WTC11 (cell line): ENCODE measurements around the gene CCDC191. TPM values are rescaled to one million over a fixed set of nuclear protein-coding genes. Genes with fewer than 3 reads are reported as not detected.

Experiments used
- ATAC-seq: fragments of 200-7000 bp; cut with Tn5 transposase; 2 replicates; pipeline ENCODE4 v1.10.0; 2021; ENCODE audit warnings: mild to moderate bottlenecking, moderate library complexity
- CTCF ChIA-PET: fragments of 300-600 bp; sonication (Branson Sonifier 250); formaldehyde crosslinking; loops from one replicate; lab custom pipeline; 2021; ENCODE audit warnings: antibody characterized with exemption; lab: Charles Lee
- POLR2A ChIA-PET: fragments of 350-600 bp; sonication (Branson Sonifier 250); formaldehyde crosslinking; loops from one replicate; lab custom pipeline; 2021; ENCODE audit warnings: antibody characterized with exemption; lab: Charles Lee
- DNase-seq: peaks from one replicate; pipeline ENCODE4 v3.0.0; 2021; ENCODE audit warnings: low spot score
- H3K27ac Mint-ChIP-seq: 2 replicates; pipeline ENCODE4 v1.8.0; 2021; ENCODE audit warnings: mixed read lengths
- H3K27me3 Mint-ChIP-seq: 2 replicates; pipeline ENCODE4 v1.8.0; 2021; ENCODE audit warnings: low read depth, mild to moderate bottlenecking, moderate library complexity, mixed read lengths
- H3K36me3 Mint-ChIP-seq: 2 replicates; pipeline ENCODE4 v1.8.0; 2021; ENCODE audit warnings: mixed read lengths
- H3K4me1 Mint-ChIP-seq: 2 replicates; pipeline ENCODE4 v1.8.0; 2022; ENCODE audit warnings: mixed read lengths
- H3K4me3 Mint-ChIP-seq: 2 replicates; pipeline ENCODE4 v1.8.0; 2021; ENCODE audit warnings: mild to moderate bottlenecking, moderate library complexity, mixed read lengths
- H3K9me3 Mint-ChIP-seq: 2 replicates; pipeline ENCODE4 v1.8.0; 2021; ENCODE audit warnings: mixed read lengths
- ARID4B ChIP-seq: sonication (generic); formaldehyde crosslinking; IDR thresholded peaks from 2 replicates; pipeline ENCODE4 v1.8.0; 2023; ENCODE audit warnings: missing genetic modification reagents, mild to moderate bottlenecking, borderline replicate concordance
- ATF2 ChIP-seq: sonication (generic); formaldehyde crosslinking; IDR thresholded peaks from 2 replicates; pipeline ENCODE4 v1.8.1; 2022; ENCODE audit warnings: low read depth, missing genetic modification reagents, borderline replicate concordance
- ATF6 ChIP-seq: sonication (generic); formaldehyde crosslinking; IDR thresholded peaks from 2 replicates; pipeline ENCODE4 v1.8.1; 2023; ENCODE audit warnings: mild to moderate bottlenecking, missing genetic modification reagents
- ELF4 ChIP-seq: sonication (generic); formaldehyde crosslinking; IDR thresholded peaks from 2 replicates; pipeline ENCODE4 v1.8.1; 2022; ENCODE audit warnings: low read depth, mild to moderate bottlenecking, moderate library complexity, missing genetic modification reagents
- EMX1 ChIP-seq: fragments of 250-450 bp; sonication (Bioruptor Pico); IDR thresholded peaks from 2 replicates; pipeline ENCODE4 v1.8.0; 2021; ENCODE audit warnings: mild to moderate bottlenecking
- ESRRA ChIP-seq: sonication (generic); formaldehyde crosslinking; IDR thresholded peaks from 2 replicates; pipeline ENCODE4 v1.8.1; 2022; ENCODE audit warnings: mild to moderate bottlenecking, missing genetic modification reagents, borderline replicate concordance
- FOXK1 ChIP-seq: sonication (generic); formaldehyde crosslinking; IDR thresholded peaks from 2 replicates; pipeline ENCODE4 v1.8.0; 2022; ENCODE audit warnings: mild to moderate bottlenecking, moderate library complexity, missing genetic modification reagents
- FOXP1 ChIP-seq: sonication (generic); formaldehyde crosslinking; IDR thresholded peaks from 2 replicates; pipeline ENCODE4 v1.8.0; 2022; ENCODE audit warnings: missing genetic modification reagents, mild to moderate bottlenecking, moderate library complexity, borderline replicate concordance
- FOXP4 ChIP-seq: sonication (generic); formaldehyde crosslinking; IDR thresholded peaks from 2 replicates; pipeline ENCODE4 v1.8.0; 2022; ENCODE audit warnings: mild to moderate bottlenecking, missing genetic modification reagents
- GTF2I ChIP-seq: fragments of 250-450 bp; sonication (Bioruptor Pico); conservative IDR thresholded peaks from 2 replicates; pipeline ENCODE4 v1.4.0; 2021; ENCODE audit warnings: mild to moderate bottlenecking
- JAZF1 ChIP-seq: fragments of 250-450 bp; sonication (Bioruptor Pico); IDR thresholded peaks from 2 replicates; pipeline ENCODE4 v1.9.0; 2021; ENCODE audit warnings: moderate library complexity, mild to moderate bottlenecking, inconsistent platforms
- NFYB ChIP-seq: sonication (generic); formaldehyde crosslinking; conservative IDR thresholded peaks from 2 replicates; pipeline ENCODE4 v1.8.0; 2022; ENCODE audit warnings: low read depth, missing genetic modification reagents
- NR1H2 ChIP-seq: sonication (generic); formaldehyde crosslinking; IDR thresholded peaks from 2 replicates; pipeline ENCODE4 v1.9.0; 2021; ENCODE audit warnings: mild to moderate bottlenecking, moderate library complexity, missing genetic modification reagents
- SMAD3 ChIP-seq: sonication (generic); formaldehyde crosslinking; IDR thresholded peaks from 2 replicates; pipeline ENCODE4 v1.8.0; 2022; ENCODE audit warnings: missing genetic modification reagents, mild to moderate bottlenecking, borderline replicate concordance
- SOX15 ChIP-seq: fragments of 250-450 bp; sonication (Bioruptor Pico); IDR thresholded peaks from 2 replicates; pipeline ENCODE4 v1.9.0; 2021; ENCODE audit warnings: mild to moderate bottlenecking
- SP1 ChIP-seq: sonication (generic); formaldehyde crosslinking; conservative IDR thresholded peaks from 2 replicates; pipeline ENCODE4 v1.8.1; 2022; ENCODE audit warnings: missing genetic modification reagents
- USF2 ChIP-seq: sonication (generic); formaldehyde crosslinking; IDR thresholded peaks from 2 replicates; pipeline ENCODE4 v1.8.1; 2023; ENCODE audit warnings: mild to moderate bottlenecking, missing genetic modification reagents, moderate library complexity
- ZMAT4 ChIP-seq: fragments of 250-450 bp; sonication (Bioruptor Pico); IDR thresholded peaks from 2 replicates; pipeline ENCODE4 v1.9.0; 2021; ENCODE audit warnings: mild to moderate bottlenecking
- ZNF263 ChIP-seq: sonication (generic); formaldehyde crosslinking; IDR thresholded peaks from 2 replicates; pipeline ENCODE4 v1.8.1; 2022; ENCODE audit warnings: low read depth, mild to moderate bottlenecking, moderate library complexity, missing genetic modification reagents
- ZNF317 ChIP-seq: sonication (generic); formaldehyde crosslinking; IDR thresholded peaks from 2 replicates; pipeline ENCODE4 v1.8.1; 2023; ENCODE audit warnings: low read depth, mild to moderate bottlenecking, moderate library complexity, missing genetic modification reagents, borderline replicate concordance
- ZNF396 ChIP-seq: fragments of 250-450 bp; sonication (Bioruptor Pico); IDR thresholded peaks from 2 replicates; pipeline ENCODE4 v1.8.0; 2021; ENCODE audit warnings: mild to moderate bottlenecking, moderate library complexity, borderline replicate concordance
- ZNF423 ChIP-seq: fragments of 250-450 bp; sonication (Bioruptor Pico); IDR thresholded peaks from 2 replicates; pipeline ENCODE4 v2.1.2; 2022; ENCODE audit warnings: mild to moderate bottlenecking, moderate library complexity
- ZNF671 ChIP-seq: fragments of 250-450 bp; sonication (Bioruptor Pico); IDR thresholded peaks from 2 replicates; pipeline ENCODE4 v1.8.0; 2021; ENCODE audit warnings: mild to moderate bottlenecking
- total RNA-seq: library from RNA; stranded (reverse); gene quantifications from 3 replicates; pipeline ENCODE4 v1.2.3, GENCODE V29; 2021

CCDC191 gene
- total RNA-seq, 1 experiment from 2014 or later: 1.6 TPM

GRCh38 chr3:113947372-113948014 is 108.8 kb downstream of the CCDC191 start, which contains the start of gene ZDHHC23:
Gene ZDHHC23 (plus strand): TSS chr3:113948013. CDS start chr3:113948803, 790 bp downstream.
- H3K36me3 Mint-ChIP-seq: peaks cover 8% of the 10 kb centered on the region
- peaks cover 7% of the 10 kb centered on the region for H3K27me3 Mint-ChIP-seq
- peak within 1 kb of the TSS; percentile 77 for H3K4me3 Mint-ChIP-seq
- TF ChIP-seq SOX15 (CRISPR knock-in tag) (no peak), NR1H2 (no peak), FOXP1 (CRISPR knock-in tag) (no peak), ZNF263 (CRISPR knock-in tag) (no peak), ZNF396 (CRISPR knock-in tag) (no peak), ZNF317 (CRISPR knock-in tag) (no peak), ARID4B (CRISPR knock-in tag) (no peak), GTF2I (CRISPR knock-in tag) (no peak), SMAD3 (CRISPR knock-in tag) (no peak), NFYB (CRISPR knock-in tag) (no peak), ESRRA (no peak), JAZF1 (no peak), ZMAT4 (CRISPR knock-in tag) (no peak), FOXP4 (CRISPR knock-in tag) (peak; percentile 27; the same call in 1 of the 2 replicates), ZNF671 (CRISPR knock-in tag) (no peak), ATF2 (CRISPR knock-in tag) (no peak), ZNF423 (0 out of 2 replicates have a peak, but pooled peaks have one; percentile 32), ELF4 (CRISPR knock-in tag) (no peak), USF2 (peak; percentile 47; the same call in 1 of the 2 replicates), ATF6 (CRISPR knock-in tag) (no peak), SP1 (peak; percentile 54), EMX1 (no peak), FOXK1 (no peak)
- peak within 1 kb of the TSS; percentile 64 for H3K27ac Mint-ChIP-seq
- H3K4me1 Mint-ChIP-seq: peaks cover 21% of the 10 kb centered on the region
- POLR2A ChIA-PET: no interaction called here
- ATAC-seq (peak; percentile 75), DNase-seq (peak; percentile 68)
- H3K9me3 Mint-ChIP-seq: no peaks in the 10 kb centered on the region
- CTCF ChIA-PET: no interaction called here
